ENCODE data around the gene C6orf136.

GRCh38 chr6:30598912-30599624 is 47.9 kb upstream of the C6orf136 start:
- TF ChIP-seq RAD21 (IDR thresholded peaks at IDR 0.05; ENCODE audit: low read depth) (no peak), TEAD4 (IDR thresholded peaks at IDR 0.05) (no peak), REST (IDR thresholded peaks at IDR 0.05; ENCODE audit: low read depth) (no peak), TAF1 (IDR thresholded peaks at IDR 0.05; ENCODE audit: low read depth) (no peak), NFIC (IDR thresholded peaks at IDR 0.05) (no peak), TCF12 (IDR thresholded peaks at IDR 0.05; ENCODE audit: low read depth) (no peak), CEBPB (IDR thresholded peaks at IDR 0.05) (no peak), YY1 (IDR thresholded peaks at IDR 0.05; ENCODE audit: low read depth) (no peak), CREB1 (IDR thresholded peaks at IDR 0.05; ENCODE audit: low read depth) (no peak), MAX (IDR thresholded peaks at IDR 0.05) (no peak)

Data from Ishikawa (cell line).